HUES48 (cell line): ENCODE data around the gene FLRT2.

Experiments
- H3K27ac ChIP-seq: one replicate; pipeline ENCODE4 v1.7.0; 2013; ENCODE audit warnings: low read depth, low read length, inconsistent platforms
- H3K27me3 ChIP-seq: 2 replicates; pipeline ENCODE4 v1.6.1; 2013; ENCODE audit warnings: mild to moderate bottlenecking, low read length; ENCODE audit not compliant: control insufficient read depth, insufficient read depth
- H3K36me3 ChIP-seq: 2 replicates; pipeline ENCODE4 v1.6.1; 2013; ENCODE audit warnings: low read length; ENCODE audit not compliant: control insufficient read depth, insufficient read depth
- H3K4me1 ChIP-seq: 2 replicates; pipeline ENCODE4 v1.6.1; 2013; ENCODE audit warnings: mild to moderate bottlenecking, low read length; ENCODE audit not compliant: control insufficient read depth, insufficient read depth
- H3K4me3 ChIP-seq: 2 replicates; pipeline ENCODE4 v1.5.1; 2013; ENCODE audit warnings: mild to moderate bottlenecking, low read depth, low read length
- H3K9ac ChIP-seq: 2 replicates; pipeline ENCODE4 v1.6.1; 2013; ENCODE audit warnings: mild to moderate bottlenecking, low read depth, low read length, moderate library complexity
- H3K9me3 ChIP-seq: 2 replicates; pipeline ENCODE4 v1.6.1; 2013; ENCODE audit warnings: low read length; ENCODE audit not compliant: control insufficient read depth, insufficient read depth

The FLRT2 gene

GRCh38 chr14:85616386-85616885 lies 86.5 kb downstream of the FLRT2 start:
- Histone ChIP-seq H3K4me1 (peaks cover 12% of the 10 kb centered on the region), H3K36me3 (no peaks in the 10 kb centered on the region), H3K9ac (no peak overlapping the region), H3K9me3 (no peaks in the 10 kb centered on the region), H3K27ac (no peak overlapping the region), H3K4me3 (no peak overlapping the region), H3K27me3 (no peaks in the 10 kb centered on the region)

GRCh38 chr14:85616886-85617285 lies 86.9 kb downstream of the FLRT2 start:
- Histone ChIP-seq H3K9me3 (no peaks in the 10 kb centered on the region), H3K27ac (no peak overlapping the region), H3K9ac (no peak overlapping the region), H3K4me1 (peaks cover 12% of the 10 kb centered on the region), H3K4me3 (no peak overlapping the region), H3K27me3 (no peaks in the 10 kb centered on the region), H3K36me3 (no peaks in the 10 kb centered on the region)

GRCh38 chr14:85617791-85618190 lies 87.8 kb downstream of the FLRT2 start:
- H3K9me3 ChIP-seq, result no peaks in the 10 kb centered on the region
- no peak overlapping the region for H3K9ac ChIP-seq
- H3K27me3 ChIP-seq, result no peaks in the 10 kb centered on the region
- no peak overlapping the region for H3K27ac ChIP-seq
- H3K36me3 ChIP-seq, result no peaks in the 10 kb centered on the region
- peaks cover 12% of the 10 kb centered on the region for H3K4me1 ChIP-seq
- no peak overlapping the region for H3K4me3 ChIP-seq

- Histone ChIP-seq H3K27ac (no peak overlapping the region), H3K36me3 (no peaks in the 10 kb centered on the region), H3K4me1 (peaks cover 12% of the 10 kb centered on the region), H3K9ac (no peak overlapping the region), H3K27me3 (no peaks in the 10 kb centered on the region), H3K4me3 (no peak overlapping the region), H3K9me3 (no peaks in the 10 kb centered on the region)
Measured at GRCh38 chr14:85618390-85618789, 88.4 kb downstream of the FLRT2 start.

GRCh38 chr14:85618978-85619377 lies 89.0 kb downstream of the FLRT2 start:
- no peaks in the 10 kb centered on the region for H3K27me3 ChIP-seq
- peaks cover 12% of the 10 kb centered on the region for H3K4me1 ChIP-seq
- H3K27ac ChIP-seq, result no peak overlapping the region
- H3K4me3 ChIP-seq, result no peak overlapping the region
- no peak overlapping the region for H3K9ac ChIP-seq
- H3K9me3 ChIP-seq, result no peaks in the 10 kb centered on the region
- no peaks in the 10 kb centered on the region for H3K36me3 ChIP-seq

GRCh38 chr14:85619851-85620250 lies 89.9 kb downstream of the FLRT2 start:
- Histone ChIP-seq H3K9ac (no peak overlapping the region), H3K27ac (no peak overlapping the region)

GRCh38 chr14:85620947-85621346 lies 91.0 kb downstream of the FLRT2 start:
- no peaks in the 10 kb centered on the region for H3K36me3 ChIP-seq
- no peaks in the 10 kb centered on the region for H3K27me3 ChIP-seq
- H3K4me1 ChIP-seq, result peaks cover 1% of the 10 kb centered on the region
- H3K4me3 ChIP-seq, result no peak overlapping the region
- H3K27ac ChIP-seq, result no peak overlapping the region
- no peaks in the 10 kb centered on the region for H3K9me3 ChIP-seq
- no peak overlapping the region for H3K9ac ChIP-seq

More at GRCh38 chr14:85619851-85620250, 89.9 kb downstream of the FLRT2 start:
- H3K9me3 ChIP-seq, result no peaks in the 10 kb centered on the region
- no peaks in the 10 kb centered on the region for H3K36me3 ChIP-seq
- peaks cover 12% of the 10 kb centered on the region for H3K4me1 ChIP-seq
- H3K27me3 ChIP-seq, result no peaks in the 10 kb centered on the region
- H3K4me3 ChIP-seq, result no peak overlapping the region

GRCh38 chr14:85622106-85622505 lies 92.2 kb downstream of the FLRT2 start:
- H3K9ac ChIP-seq, result no peak overlapping the region
- no peak overlapping the region for H3K4me3 ChIP-seq
- H3K36me3 ChIP-seq, result no peaks in the 10 kb centered on the region
- no peaks in the 10 kb centered on the region for H3K9me3 ChIP-seq
- H3K27ac ChIP-seq, result no peak overlapping the region
- no peaks in the 10 kb centered on the region for H3K4me1 ChIP-seq
- no peaks in the 10 kb centered on the region for H3K27me3 ChIP-seq

- no peak overlapping the region for H3K4me3 ChIP-seq
- no peaks in the 10 kb centered on the region for H3K9me3 ChIP-seq
- H3K27ac ChIP-seq, result no peak overlapping the region
- no peaks in the 10 kb centered on the region for H3K27me3 ChIP-seq
- no peaks in the 10 kb centered on the region for H3K36me3 ChIP-seq
- H3K4me1 ChIP-seq, result no peaks in the 10 kb centered on the region
- H3K9ac ChIP-seq, result no peak overlapping the region
Measured at GRCh38 chr14:85622986-85623685, 93.2 kb downstream of the FLRT2 start.

GRCh38 chr14:85625925-85626585 lies 96.1 kb downstream of the FLRT2 start:
- Histone ChIP-seq H3K36me3 (no peaks in the 10 kb centered on the region), H3K9me3 (no peaks in the 10 kb centered on the region), H3K27me3 (no peaks in the 10 kb centered on the region), H3K4me3 (no peak overlapping the region), H3K9ac (no peak overlapping the region), H3K27ac (no peak overlapping the region), H3K4me1 (no peaks in the 10 kb centered on the region)

- H3K27me3 ChIP-seq, result no peaks in the 10 kb centered on the region
- no peak overlapping the region for H3K27ac ChIP-seq
- no peaks in the 10 kb centered on the region for H3K9me3 ChIP-seq
- no peaks in the 10 kb centered on the region for H3K4me1 ChIP-seq
- no peak overlapping the region for H3K4me3 ChIP-seq
- H3K9ac ChIP-seq, result no peak overlapping the region
- no peaks in the 10 kb centered on the region for H3K36me3 ChIP-seq
Measured at GRCh38 chr14:85634205-85634604, 104.3 kb downstream of the FLRT2 start.
